Upper lobe of right lung (tissue), 1 donor: ENCODE data around the gene LILRA5. TPM values are rescaled to one million over a fixed set of nuclear protein-coding genes. Genes with fewer than 3 reads are reported as not detected.
A peak's percentile ranks its signal among the peaks of the same experiment; 100 is the strongest.
"Not testable (repeated sequence)": the region's sequence is repeated elsewhere in the genome, so short reads cannot be mapped to it uniquely, and the experiment has no call there.

Experiments
- ATAC-seq: fragments of 200-7000 bp; cut with Tn5 transposase; one replicate; pipeline ENCODE4 v1.9.1; 2020; ENCODE audit warnings: mild to moderate bottlenecking, moderate library complexity
- DNase-seq: peaks from one replicate; pipeline ENCODE4 v3.0.0-alpha.2; 2020
- H3K27ac ChIP-seq: fragments of 200-600 bp; one replicate; pipeline ENCODE4 v1.8.0; 2022
- H3K27me3 ChIP-seq: fragments of 200-600 bp; one replicate; pipeline ENCODE4 v1.8.0; 2022; ENCODE audit warnings: mild to moderate bottlenecking
- H3K36me3 ChIP-seq: fragments of 200-600 bp; one replicate; pipeline ENCODE4 v1.8.0; 2022
- H3K4me1 ChIP-seq: fragments of 200-600 bp; one replicate; pipeline ENCODE4 v1.8.0; 2022
- H3K4me3 ChIP-seq: fragments of 200-600 bp; one replicate; pipeline ENCODE4 v1.8.0; 2022; ENCODE audit warnings: mild to moderate bottlenecking
- H3K9me3 ChIP-seq: fragments of 200-600 bp; one replicate; pipeline ENCODE4 v1.8.0; 2022
- intact Hi-C: fragments of 100-400 bp; cut with DNase I; formaldehyde crosslinking; loops from one replicate; pipeline ENCODE4 v1.11.0; 2022
- total RNA-seq: library from RNA; stranded (reverse); fragmentation: NEBNext Ultra II Directional; extraction: Animal tissue kit (Norgen Biotek cat#: 25700); gene quantifications from one replicate; pipeline ENCODE4 v1.2.1, GENCODE V29; 2021
- TF ChIP-seq, protein P1 (sequence below): fragments of 200-600 bp; IDR thresholded peaks from one replicate; pipeline ENCODE4 v1.8.0; 2022; ENCODE audit warnings: antibody characterized with exemption
- donor health status: DM: no; HTN: yes; CAD: no; lungs with severe emphysema.

The LILRA5 gene
- total RNA-seq, 1 donor from 2014 or later: 13.5 TPM

DNA sequence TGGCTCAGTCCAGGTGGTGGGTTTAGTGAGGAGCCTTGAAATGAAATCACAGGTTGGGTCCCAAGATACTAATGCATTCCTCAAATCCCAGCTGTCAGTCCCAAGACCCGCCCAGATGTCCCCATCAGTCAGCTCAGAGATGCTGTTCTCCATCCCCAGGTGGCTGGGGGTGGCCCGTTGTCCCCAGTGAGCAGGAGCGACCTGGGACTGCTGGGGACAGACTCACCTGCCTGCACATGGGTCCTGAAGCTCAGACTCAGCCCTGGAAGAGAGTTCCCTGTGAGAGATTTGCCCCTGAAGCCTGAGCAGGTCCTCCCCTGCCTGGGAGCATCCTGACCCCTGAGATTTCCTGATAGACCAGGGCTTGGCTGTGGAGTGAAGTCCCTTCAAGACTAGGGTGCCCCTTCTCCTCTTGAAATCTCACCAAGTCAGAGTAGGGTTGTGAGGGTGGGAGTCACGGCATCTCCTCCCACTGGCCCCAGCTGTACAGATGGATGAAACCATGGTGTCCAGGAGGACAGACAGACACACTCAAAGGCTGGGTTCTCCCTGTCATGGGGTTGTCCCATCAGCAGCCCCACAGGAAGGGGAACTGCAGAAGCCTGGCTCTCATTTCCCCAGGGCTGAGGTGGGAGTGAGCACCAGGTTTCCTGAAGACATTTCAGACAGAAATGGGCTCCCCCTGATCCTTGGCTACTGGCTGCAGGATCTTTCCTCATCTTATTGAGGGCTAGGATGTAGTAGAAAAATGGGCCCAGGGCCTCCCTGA, 14.4 kb downstream of the LILRA5 start:
- H3K4me1 ChIP-seq: no peaks in the 10 kb centered on the region
- DNase-seq (no peak), ATAC-seq (peak; percentile 62)
- H3K9me3 ChIP-seq: no peaks in the 10 kb centered on the region
- intact Hi-C loops: no loop called here
- TF ChIP-seq, protein P1, sequence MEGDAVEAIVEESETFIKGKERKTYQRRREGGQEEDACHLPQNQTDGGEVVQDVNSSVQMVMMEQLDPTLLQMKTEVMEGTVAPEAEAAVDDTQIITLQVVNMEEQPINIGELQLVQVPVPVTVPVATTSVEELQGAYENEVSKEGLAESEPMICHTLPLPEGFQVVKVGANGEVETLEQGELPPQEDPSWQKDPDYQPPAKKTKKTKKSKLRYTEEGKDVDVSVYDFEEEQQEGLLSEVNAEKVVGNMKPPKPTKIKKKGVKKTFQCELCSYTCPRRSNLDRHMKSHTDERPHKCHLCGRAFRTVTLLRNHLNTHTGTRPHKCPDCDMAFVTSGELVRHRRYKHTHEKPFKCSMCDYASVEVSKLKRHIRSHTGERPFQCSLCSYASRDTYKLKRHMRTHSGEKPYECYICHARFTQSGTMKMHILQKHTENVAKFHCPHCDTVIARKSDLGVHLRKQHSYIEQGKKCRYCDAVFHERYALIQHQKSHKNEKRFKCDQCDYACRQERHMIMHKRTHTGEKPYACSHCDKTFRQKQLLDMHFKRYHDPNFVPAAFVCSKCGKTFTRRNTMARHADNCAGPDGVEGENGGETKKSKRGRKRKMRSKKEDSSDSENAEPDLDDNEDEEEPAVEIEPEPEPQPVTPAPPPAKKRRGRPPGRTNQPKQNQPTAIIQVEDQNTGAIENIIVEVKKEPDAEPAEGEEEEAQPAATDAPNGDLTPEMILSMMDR: no peak
- H3K27ac ChIP-seq: no peak overlapping the region
- H3K4me3 ChIP-seq: no peak overlapping the region
- no peaks in the 10 kb centered on the region for H3K36me3 ChIP-seq
- peaks cover 7% of the 10 kb centered on the region for H3K27me3 ChIP-seq

DNA sequence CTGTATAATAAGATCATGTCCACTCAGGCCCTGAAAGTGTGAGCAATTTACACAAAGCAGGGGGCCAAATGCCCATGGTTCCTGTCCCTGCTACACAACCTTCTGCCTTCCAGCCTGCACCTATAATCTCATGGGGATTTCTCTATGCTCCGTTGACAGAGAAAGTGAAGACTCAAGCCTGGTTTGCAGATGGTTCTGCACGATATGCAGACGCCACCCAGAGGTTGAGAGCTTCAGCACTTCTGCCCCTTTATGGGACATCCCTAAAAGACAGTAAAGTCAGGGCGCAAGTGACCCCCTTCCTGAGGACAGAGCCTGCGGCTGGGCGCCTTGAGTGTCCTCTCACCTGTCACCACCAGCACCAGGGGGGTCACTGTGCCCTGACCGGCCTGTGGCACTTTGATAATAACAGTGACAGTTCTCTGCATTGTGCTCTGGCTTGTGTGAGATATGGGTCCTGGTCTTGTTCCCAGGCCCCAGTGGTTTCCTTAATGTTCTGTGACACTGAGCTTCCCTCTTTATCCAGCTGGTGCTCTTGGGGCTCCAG, 15.1 kb downstream of the LILRA5 start:
- H3K9me3 ChIP-seq: no peaks in the 10 kb centered on the region
- no peaks in the 10 kb centered on the region for H3K36me3 ChIP-seq
- no peak overlapping the region for H3K27ac ChIP-seq
- H3K27me3 ChIP-seq: peaks cover 7% of the 10 kb centered on the region
- no peak for DNase-seq
- H3K4me1 ChIP-seq: no peaks in the 10 kb centered on the region
- peak; percentile 39 for ATAC-seq
- intact Hi-C loops: no loop called here
- no peak overlapping the region for H3K4me3 ChIP-seq
- TF ChIP-seq, protein P1: no peak

DNA sequence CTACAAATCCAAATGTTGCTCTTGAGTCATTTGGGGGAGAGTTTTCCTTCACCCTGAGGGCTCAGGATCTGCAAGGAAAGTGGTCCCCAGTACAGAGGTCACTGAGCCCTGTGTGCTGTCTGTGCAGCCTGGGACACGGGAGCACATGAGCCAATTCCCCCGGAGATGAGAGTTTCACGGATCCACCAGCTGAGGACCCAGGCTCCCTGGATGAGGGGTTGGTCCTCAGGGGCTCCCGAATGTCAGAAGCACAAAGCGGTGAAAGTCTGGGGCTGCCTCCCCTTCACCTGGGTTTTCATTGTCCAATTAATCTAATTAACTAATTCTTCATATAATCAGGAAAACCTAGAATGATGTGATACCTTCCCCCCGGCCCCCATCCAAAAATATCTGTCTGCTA, 18.4 kb downstream of the LILRA5 start:
- no peaks in the 10 kb centered on the region for H3K36me3 ChIP-seq
- no peak for DNase-seq
- H3K27me3 ChIP-seq: peaks cover 7% of the 10 kb centered on the region
- TF ChIP-seq, protein P1: no peak
- H3K4me3 ChIP-seq: no peak overlapping the region
- no peak for ATAC-seq
- H3K9me3 ChIP-seq: no peaks in the 10 kb centered on the region
- no peaks in the 10 kb centered on the region for H3K4me1 ChIP-seq
- intact Hi-C loops: no loop called here
- no peak overlapping the region for H3K27ac ChIP-seq

DNA sequence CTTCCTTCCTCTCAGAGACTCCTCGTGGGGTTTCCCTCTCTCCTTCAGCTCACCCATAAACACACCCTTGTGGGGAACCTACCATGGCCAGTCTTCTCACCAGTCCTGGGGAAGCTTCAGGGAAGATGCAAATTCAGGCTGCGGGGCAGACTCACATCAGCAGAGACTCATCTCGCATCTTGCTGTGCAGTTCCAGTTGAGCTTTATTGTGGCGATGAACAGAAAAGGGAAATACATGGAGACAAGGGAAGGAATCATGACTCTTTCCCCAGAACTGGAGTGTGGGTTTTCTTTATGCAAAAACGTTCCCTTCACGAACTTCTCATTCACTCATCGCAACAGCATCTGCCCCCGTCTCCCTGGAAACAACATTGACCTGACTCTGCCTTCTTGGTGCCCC, 23.8 kb downstream of the LILRA5 start:
- H3K27me3 ChIP-seq, H3K4me1 ChIP-seq, H3K9me3 ChIP-seq, H3K27ac ChIP-seq, H3K36me3 ChIP-seq, H3K4me3 ChIP-seq, DNase-seq, intact Hi-C loops: not testable (repeated sequence)
- peak; percentile 13 for ATAC-seq

DNA sequence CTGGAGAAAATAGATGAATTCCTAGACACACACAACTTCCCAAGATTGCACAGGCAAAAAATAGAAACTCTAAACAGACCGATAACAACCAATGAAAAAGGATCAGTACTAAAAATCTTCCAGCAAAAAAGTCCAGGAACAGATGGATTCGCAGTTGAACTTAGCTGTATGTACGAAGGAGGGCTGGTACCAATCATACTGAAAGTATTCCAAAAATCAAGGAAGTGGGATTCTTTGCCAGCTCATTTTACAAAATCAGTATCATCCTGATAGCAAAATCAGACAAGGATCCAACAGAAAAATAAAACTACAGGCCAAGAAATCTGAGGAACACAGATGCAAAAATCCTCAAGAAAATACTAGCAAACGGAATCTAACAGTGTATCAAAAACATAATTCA, 25.5 kb downstream of the LILRA5 start:
- no peaks in the 10 kb centered on the region for H3K27me3 ChIP-seq
- no peaks in the 10 kb centered on the region for H3K4me1 ChIP-seq
- DNase-seq: no peak
- H3K36me3 ChIP-seq: no peaks in the 10 kb centered on the region
- no peak overlapping the region for H3K27ac ChIP-seq
- intact Hi-C loops: no loop called here
- no peak for ATAC-seq
- no peak overlapping the region for H3K4me3 ChIP-seq
- H3K9me3 ChIP-seq: no peaks in the 10 kb centered on the region
- TF ChIP-seq, protein P1: no peak

DNA sequence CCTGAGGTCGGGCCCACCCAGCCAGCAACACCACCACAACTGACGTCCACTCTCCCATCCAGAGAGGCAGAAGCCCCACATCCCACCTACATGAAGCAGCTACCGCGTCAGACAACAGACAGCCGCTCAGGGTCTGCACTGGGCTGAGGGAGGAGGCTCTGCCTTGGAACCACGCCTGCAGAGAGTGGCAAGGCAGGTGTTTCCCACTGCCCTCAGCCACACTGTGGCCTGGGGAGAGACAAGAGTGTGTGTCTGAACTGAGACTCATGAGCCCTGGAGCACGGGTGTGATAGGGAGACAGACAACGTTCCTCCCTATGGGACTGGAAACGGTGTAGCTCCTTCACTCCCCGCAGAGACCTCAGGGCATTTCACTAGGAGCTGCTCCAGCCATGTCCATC, 26.7 kb downstream of the LILRA5 start:
- H3K27me3 ChIP-seq, H3K4me1 ChIP-seq, H3K9me3 ChIP-seq, H3K27ac ChIP-seq, intact Hi-C loops, H3K4me3 ChIP-seq, DNase-seq, H3K36me3 ChIP-seq: not testable (repeated sequence)
- peak; percentile 23 for ATAC-seq

DNA sequence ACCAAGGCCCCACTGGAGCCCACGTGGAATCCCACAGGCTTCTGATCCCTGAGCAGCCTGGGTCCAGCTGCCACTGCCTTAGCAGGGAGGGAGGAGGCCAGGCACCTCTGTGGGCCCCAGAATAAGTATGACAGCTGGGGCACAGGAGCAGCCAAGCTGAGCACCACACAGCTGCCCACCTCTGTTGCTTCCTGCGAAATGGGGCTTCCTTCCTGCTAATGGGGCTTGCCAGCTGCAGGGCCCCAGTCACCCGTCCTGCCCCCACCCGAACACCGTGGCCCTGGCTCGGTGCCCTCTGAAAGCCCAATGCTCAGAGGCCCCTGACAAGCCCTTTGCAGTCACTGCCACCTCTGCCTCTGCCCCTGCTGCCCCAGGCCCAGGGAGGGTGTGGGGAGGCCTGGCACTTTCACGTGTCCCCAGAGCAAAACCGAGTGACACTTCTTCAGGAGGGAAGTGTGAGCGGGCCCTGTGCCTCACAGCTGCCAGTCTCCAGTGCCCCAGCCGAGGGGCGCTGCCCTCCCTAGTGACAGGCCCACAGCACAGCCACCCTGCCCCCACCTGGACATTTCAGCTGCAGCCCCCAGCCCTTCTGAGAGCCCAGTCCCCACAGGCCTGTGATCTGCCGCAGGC, 27.4 kb downstream of the LILRA5 start:
- peak; percentile 16 for ATAC-seq
- H3K4me1 ChIP-seq, H3K9me3 ChIP-seq, intact Hi-C loops, H3K36me3 ChIP-seq, DNase-seq, H3K27me3 ChIP-seq, H3K27ac ChIP-seq, H3K4me3 ChIP-seq: not testable (repeated sequence)
